Measurements from ENCODE around the gene TTC4.

GRCh38 chr1:54701996-54702395, 13.7 kb upstream of the TTC4 start:
- TF ChIP-seq GATA3 (IDR thresholded peaks at IDR 0.05; ENCODE audit: low read depth, low read length) (no peak), GATA2 (IDR thresholded peaks at IDR 0.05; ENCODE audit: low read depth, low read length) (no peak)
